HepG2 (cell line): Measurements from ENCODE around the gene NR1H3. TPM values are rescaled to one million over a fixed set of nuclear protein-coding genes. Genes with fewer than 3 reads are reported as not detected.

Experiments
- FOSL2 ChIP-seq: sonication (generic); formaldehyde crosslinking; IDR thresholded peaks from 2 replicates; pipeline ENCODE4 v1.4.0; 2020; ENCODE audit warnings: missing genetic modification reagents
- FOXA3 ChIP-seq: IDR thresholded peaks from 2 replicates; pipeline ENCODE4 v1.6.1; 2016; ENCODE audit warnings: missing genetic modification reagents, missing compliant biosample characterization
- HIVEP1 ChIP-seq: sonication (generic); formaldehyde crosslinking; IDR thresholded peaks from 2 replicates; pipeline ENCODE4 v1.4.0; 2020; ENCODE audit warnings: mild to moderate bottlenecking, missing genetic modification reagents
- POGZ ChIP-seq: sonication (generic); formaldehyde crosslinking; IDR thresholded peaks from 2 replicates; pipeline ENCODE4 v1.4.0; 2020; ENCODE audit warnings: mild to moderate bottlenecking, missing genetic modification reagents
- POLR2G ChIP-seq: fragments of 200-400 bp; formaldehyde crosslinking; IDR thresholded peaks from 2 replicates; pipeline ENCODE4 v1.6.1; 2018; ENCODE audit warnings: mild to moderate bottlenecking, low read depth, low read length, moderate library complexity
- RXRA ChIP-seq: sonication (generic); formaldehyde crosslinking; IDR thresholded peaks from 2 replicates; pipeline ENCODE4 v1.5.1; 2020; ENCODE audit warnings: missing genetic modification reagents
- SP4 ChIP-seq: sonication (generic); formaldehyde crosslinking; IDR thresholded peaks from 2 replicates; pipeline ENCODE4 v1.8.1; 2023; ENCODE audit warnings: mild to moderate bottlenecking, missing genetic modification reagents
- STAT5B ChIP-seq: sonication (generic); formaldehyde crosslinking; IDR thresholded peaks from 2 replicates; pipeline ENCODE4 v1.4.0; 2020; ENCODE audit warnings: missing genetic modification reagents
- ZC3H13 ChIP-seq: sonication (generic); formaldehyde crosslinking; IDR thresholded peaks from 2 replicates; pipeline ENCODE4 v1.8.1; 2023; ENCODE audit warnings: mild to moderate bottlenecking, missing genetic modification reagents, moderate library complexity
- ZNF253 ChIP-seq: sonication (generic); formaldehyde crosslinking; IDR thresholded peaks from 2 replicates; pipeline ENCODE4 v1.8.0; 2022; ENCODE audit warnings: mild to moderate bottlenecking, missing genetic modification reagents, borderline replicate concordance
- ZNF292 ChIP-seq: sonication (generic); formaldehyde crosslinking; IDR thresholded peaks from 2 replicates; pipeline ENCODE4 v1.8.1; 2022; ENCODE audit warnings: mild to moderate bottlenecking, low read depth, missing genetic modification reagents, borderline replicate concordance
- ZNF296 ChIP-seq: sonication (generic); formaldehyde crosslinking; conservative IDR thresholded peaks from 2 replicates; pipeline ENCODE4 v1.5.0; 2020; ENCODE audit warnings: mild to moderate bottlenecking, missing genetic modification reagents
- ZNF326 ChIP-seq: sonication (generic); formaldehyde crosslinking; IDR thresholded peaks from 2 replicates; pipeline ENCODE4 v1.4.0; 2020; ENCODE audit warnings: missing genetic modification reagents, borderline replicate concordance
- ZNF496 ChIP-seq: sonication (generic); formaldehyde crosslinking; IDR thresholded peaks from 2 replicates; pipeline ENCODE4 v1.8.1; 2023; ENCODE audit warnings: mild to moderate bottlenecking, moderate library complexity, missing genetic modification reagents; ENCODE audit not compliant: insufficient replicate concordance
- ZNF546 ChIP-seq: sonication (generic); formaldehyde crosslinking; conservative IDR thresholded peaks from 2 replicates; pipeline ENCODE4 v1.8.1; 2023; ENCODE audit warnings: mild to moderate bottlenecking, missing genetic modification reagents
- polyA plus RNA-seq, 8 experiments: library from polyadenylated mRNA; depleted of rRNA in 3 of 8; stranded (reverse) in 7 of 8; unstranded in 1 of 8; fragments of >200 nt; fragmentation: Illumina TruSeq in 4 of 8; extraction: Trizol in 4 of 8; gene quantifications; 2 replicates each; pipeline versions ENCODE4 v1.2.1 to v1.2.3, GENCODE V29; 2011 to 2016; ENCODE audit warnings: low read depth in 4 of 8, missing spikeins in 1 of 8, mixed read lengths in 1 of 8; ENCODE audit not compliant: insufficient read depth in 1 of 8
- total RNA-seq, 5 experiments: library from RNA; depleted of rRNA; stranded (reverse); fragments of >200 nt; fragmentation: Illumina TruSeq; extraction: Trizol; gene quantifications; 2 replicates each; pipeline ENCODE4 v1.2.3, GENCODE V29; 2016; ENCODE audit warnings: low read depth in 1 of 5
- TF ChIP-seq, protein P1 (sequence below), 2 experiments: sonication (generic) in 1 of 2; formaldehyde crosslinking in 1 of 2; IDR thresholded peaks; 2 replicates each; pipeline versions ENCODE4 v1.4.0 to v1.6.1; 2016 to 2020; ENCODE audit warnings: borderline replicate concordance in 1 of 2, low read depth in 1 of 2, mild to moderate bottlenecking in 1 of 2, missing genetic modification reagents in 1 of 2
- TF ChIP-seq, protein P2 (sequence below): sonication (generic); formaldehyde crosslinking; IDR thresholded peaks from 2 replicates; pipeline ENCODE4 v1.4.0; 2020; ENCODE audit warnings: missing genetic modification reagents, borderline replicate concordance
- TF ChIP-seq, protein P3 (sequence below): IDR thresholded peaks from 2 replicates; pipeline ENCODE4 v1.6.1; 2016
- TF ChIP-seq, protein P4 (sequence below): sonication (generic); formaldehyde crosslinking; IDR thresholded peaks from 2 replicates; pipeline ENCODE4 v1.9.0; 2022; ENCODE audit warnings: low read depth, missing genetic modification reagents

NR1H3 gene
- total and polyA plus RNA-seq, 2 of the 13 experiments (the other 11 are each of a cell fraction or from before 2014, with no cell fraction given) = 41.8 to 102 TPM

DNA sequence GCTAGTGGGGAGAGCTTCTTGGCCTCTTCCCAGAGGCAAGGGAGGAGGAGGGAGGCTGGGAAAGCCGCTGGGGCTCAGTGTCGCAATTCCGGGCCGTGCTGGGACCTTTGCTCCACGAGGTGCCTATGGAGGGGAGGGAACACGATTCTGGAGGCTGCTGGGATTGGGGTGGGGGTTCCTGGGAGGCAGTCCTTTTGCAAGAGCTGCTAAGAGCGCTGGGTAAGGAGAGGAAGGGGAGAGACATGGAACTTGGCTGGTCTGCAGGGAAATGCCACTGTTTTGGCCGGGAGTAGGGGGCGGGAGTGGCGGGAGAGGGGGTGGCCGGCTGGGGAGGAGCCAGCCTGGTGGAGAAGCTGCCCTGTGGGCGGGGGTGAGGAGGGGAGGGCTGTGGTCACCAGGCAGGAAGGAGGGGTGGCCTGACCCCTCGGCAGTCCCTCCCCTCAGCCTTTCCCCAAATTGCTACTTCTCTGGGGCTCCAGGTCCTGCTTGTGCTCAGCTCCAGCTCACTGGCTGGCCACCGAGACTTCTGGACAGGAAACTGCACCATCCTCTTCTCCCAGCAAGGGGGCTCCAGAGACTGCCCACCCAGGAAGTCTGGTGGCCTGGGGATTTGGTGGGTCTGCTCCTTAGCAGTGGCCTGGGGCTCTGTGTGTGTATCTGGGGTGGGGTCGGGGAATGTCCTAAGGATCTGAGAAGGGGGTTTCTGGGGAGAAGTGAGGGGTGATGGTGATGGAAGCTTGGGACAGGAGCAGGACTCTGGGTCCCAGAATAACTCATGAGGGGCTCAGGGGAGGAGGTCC lies at the start of gene NR1H3 (continued):
- TF ChIP-seq, protein P1, sequence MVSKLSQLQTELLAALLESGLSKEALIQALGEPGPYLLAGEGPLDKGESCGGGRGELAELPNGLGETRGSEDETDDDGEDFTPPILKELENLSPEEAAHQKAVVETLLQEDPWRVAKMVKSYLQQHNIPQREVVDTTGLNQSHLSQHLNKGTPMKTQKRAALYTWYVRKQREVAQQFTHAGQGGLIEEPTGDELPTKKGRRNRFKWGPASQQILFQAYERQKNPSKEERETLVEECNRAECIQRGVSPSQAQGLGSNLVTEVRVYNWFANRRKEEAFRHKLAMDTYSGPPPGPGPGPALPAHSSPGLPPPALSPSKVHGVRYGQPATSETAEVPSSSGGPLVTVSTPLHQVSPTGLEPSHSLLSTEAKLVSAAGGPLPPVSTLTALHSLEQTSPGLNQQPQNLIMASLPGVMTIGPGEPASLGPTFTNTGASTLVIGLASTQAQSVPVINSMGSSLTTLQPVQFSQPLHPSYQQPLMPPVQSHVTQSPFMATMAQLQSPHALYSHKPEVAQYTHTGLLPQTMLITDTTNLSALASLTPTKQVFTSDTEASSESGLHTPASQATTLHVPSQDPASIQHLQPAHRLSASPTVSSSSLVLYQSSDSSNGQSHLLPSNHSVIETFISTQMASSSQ (IDR thresholded peaks at IDR 0.05; ENCODE audit: low read depth) = no peak
- TF ChIP-seq, protein P1 (CRISPR knock-in tag; IDR thresholded peaks at IDR 0.05; ENCODE audit: borderline replicate concordance) = peak; percentile 51; the same call in 1 of the 2 replicates
- TF ChIP-seq, protein P2, sequence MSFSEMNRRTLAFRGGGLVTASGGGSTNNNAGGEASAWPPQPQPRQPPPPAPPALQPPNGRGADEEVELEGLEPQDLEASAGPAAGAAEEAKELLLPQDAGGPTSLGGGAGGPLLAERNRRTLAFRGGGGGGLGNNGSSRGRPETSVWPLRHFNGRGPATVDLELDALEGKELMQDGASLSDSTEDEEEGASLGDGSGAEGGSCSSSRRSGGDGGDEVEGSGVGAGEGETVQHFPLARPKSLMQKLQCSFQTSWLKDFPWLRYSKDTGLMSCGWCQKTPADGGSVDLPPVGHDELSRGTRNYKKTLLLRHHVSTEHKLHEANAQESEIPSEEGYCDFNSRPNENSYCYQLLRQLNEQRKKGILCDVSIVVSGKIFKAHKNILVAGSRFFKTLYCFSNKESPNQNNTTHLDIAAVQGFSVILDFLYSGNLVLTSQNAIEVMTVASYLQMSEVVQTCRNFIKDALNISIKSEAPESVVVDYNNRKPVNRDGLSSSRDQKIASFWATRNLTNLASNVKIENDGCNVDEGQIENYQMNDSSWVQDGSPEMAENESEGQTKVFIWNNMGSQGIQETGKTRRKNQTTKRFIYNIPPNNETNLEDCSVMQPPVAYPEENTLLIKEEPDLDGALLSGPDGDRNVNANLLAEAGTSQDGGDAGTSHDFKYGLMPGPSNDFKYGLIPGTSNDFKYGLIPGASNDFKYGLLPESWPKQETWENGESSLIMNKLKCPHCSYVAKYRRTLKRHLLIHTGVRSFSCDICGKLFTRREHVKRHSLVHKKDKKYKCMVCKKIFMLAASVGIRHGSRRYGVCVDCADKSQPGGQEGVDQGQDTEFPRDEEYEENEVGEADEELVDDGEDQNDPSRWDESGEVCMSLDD (CRISPR knock-in tag) = no peak
- TF ChIP-seq ZNF253 = 0 out of 2 replicates have a peak, but pooled peaks have one; percentile 74
- no peak for TF ChIP-seq ZNF546 (CRISPR knock-in tag)
- TF ChIP-seq ZNF296 (CRISPR knock-in tag) = no peak
- peak; percentile 73 for TF ChIP-seq POLR2G
- TF ChIP-seq ZNF496 (CRISPR knock-in tag) = no peak
- no peak for TF ChIP-seq POGZ (CRISPR knock-in tag)
- TF ChIP-seq, protein P3, sequence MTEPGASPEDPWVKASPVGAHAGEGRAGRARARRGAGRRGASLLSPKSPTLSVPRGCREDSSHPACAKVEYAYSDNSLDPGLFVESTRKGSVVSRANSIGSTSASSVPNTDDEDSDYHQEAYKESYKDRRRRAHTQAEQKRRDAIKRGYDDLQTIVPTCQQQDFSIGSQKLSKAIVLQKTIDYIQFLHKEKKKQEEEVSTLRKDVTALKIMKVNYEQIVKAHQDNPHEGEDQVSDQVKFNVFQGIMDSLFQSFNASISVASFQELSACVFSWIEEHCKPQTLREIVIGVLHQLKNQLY (CRISPR knock-in tag) = peak; percentile 47; the same call in 1 of the 2 replicates
- TF ChIP-seq SP4 (CRISPR knock-in tag) = 0 out of 2 replicates have a peak, but pooled peaks have one; percentile 26
- peak; percentile 86; the same call in 1 of the 2 replicates for TF ChIP-seq ZNF292 (CRISPR knock-in tag)
- TF ChIP-seq FOSL2 = peak; percentile 42; the same call in 1 of the 2 replicates
- TF ChIP-seq ZNF326 (CRISPR knock-in tag) = no peak
- TF ChIP-seq STAT5B (CRISPR knock-in tag) = no peak
- peak; percentile 6; the same call in 1 of the 2 replicates for TF ChIP-seq FOXA3 (CRISPR knock-in tag)
- TF ChIP-seq HIVEP1 (CRISPR knock-in tag) = peak; percentile 84
- TF ChIP-seq ZC3H13 = peak; percentile 81
- TF ChIP-seq, protein P4, sequence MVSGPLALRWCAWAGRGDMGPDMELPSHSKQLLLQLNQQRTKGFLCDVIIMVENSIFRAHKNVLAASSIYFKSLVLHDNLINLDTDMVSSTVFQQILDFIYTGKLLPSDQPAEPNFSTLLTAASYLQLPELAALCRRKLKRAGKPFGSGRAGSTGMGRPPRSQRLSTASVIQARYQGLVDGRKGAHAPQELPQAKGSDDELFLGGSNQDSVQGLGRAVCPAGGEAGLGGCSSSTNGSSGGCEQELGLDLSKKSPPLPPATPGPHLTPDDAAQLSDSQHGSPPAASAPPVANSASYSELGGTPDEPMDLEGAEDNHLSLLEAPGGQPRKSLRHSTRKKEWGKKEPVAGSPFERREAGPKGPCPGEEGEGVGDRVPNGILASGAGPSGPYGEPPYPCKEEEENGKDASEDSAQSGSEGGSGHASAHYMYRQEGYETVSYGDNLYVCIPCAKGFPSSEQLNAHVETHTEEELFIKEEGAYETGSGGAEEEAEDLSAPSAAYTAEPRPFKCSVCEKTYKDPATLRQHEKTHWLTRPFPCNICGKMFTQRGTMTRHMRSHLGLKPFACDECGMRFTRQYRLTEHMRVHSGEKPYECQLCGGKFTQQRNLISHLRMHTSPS (CRISPR knock-in tag) = no peak
- TF ChIP-seq RXRA (CRISPR knock-in tag) = peak; percentile 69; the same call in 1 of the 2 replicates
